WTC11 (cell line): ENCODE measurements around the gene ING1. TPM values are rescaled to one million over a fixed set of nuclear protein-coding genes. Genes with fewer than 3 reads are reported as not detected.

Experiments
- ATAC-seq: fragments of 200-7000 bp; cut with Tn5 transposase; 2 replicates; pipeline ENCODE4 v1.10.0; 2021; ENCODE audit warnings: mild to moderate bottlenecking, moderate library complexity
- CTCF ChIA-PET: fragments of 300-600 bp; sonication (Branson Sonifier 250); formaldehyde crosslinking; loops from one replicate; lab custom pipeline; 2021; ENCODE audit warnings: antibody characterized with exemption; lab: Charles Lee
- POLR2A ChIA-PET: fragments of 350-600 bp; sonication (Branson Sonifier 250); formaldehyde crosslinking; loops from one replicate; lab custom pipeline; 2021; ENCODE audit warnings: antibody characterized with exemption; lab: Charles Lee
- DNase-seq: peaks from one replicate; pipeline ENCODE4 v3.0.0; 2021; ENCODE audit warnings: low spot score
- H3K27ac Mint-ChIP-seq: 2 replicates; pipeline ENCODE4 v1.8.0; 2021; ENCODE audit warnings: mixed read lengths
- H3K27me3 Mint-ChIP-seq: 2 replicates; pipeline ENCODE4 v1.8.0; 2021; ENCODE audit warnings: low read depth, mild to moderate bottlenecking, moderate library complexity, mixed read lengths
- H3K36me3 Mint-ChIP-seq: 2 replicates; pipeline ENCODE4 v1.8.0; 2021; ENCODE audit warnings: mixed read lengths
- H3K4me1 Mint-ChIP-seq: 2 replicates; pipeline ENCODE4 v1.8.0; 2022; ENCODE audit warnings: mixed read lengths
- H3K4me3 Mint-ChIP-seq: 2 replicates; pipeline ENCODE4 v1.8.0; 2021; ENCODE audit warnings: mild to moderate bottlenecking, moderate library complexity, mixed read lengths
- H3K9me3 Mint-ChIP-seq: 2 replicates; pipeline ENCODE4 v1.8.0; 2021; ENCODE audit warnings: mixed read lengths
- AR ChIP-seq: fragments of 250-450 bp; sonication (Bioruptor Pico); IDR thresholded peaks from 2 replicates; pipeline ENCODE4 v1.9.0; 2021; ENCODE audit warnings: mild to moderate bottlenecking
- ATF6 ChIP-seq: sonication (generic); formaldehyde crosslinking; IDR thresholded peaks from 2 replicates; pipeline ENCODE4 v1.8.1; 2023; ENCODE audit warnings: mild to moderate bottlenecking, missing genetic modification reagents
- E2F5 ChIP-seq: sonication (generic); formaldehyde crosslinking; IDR thresholded peaks from 2 replicates; pipeline ENCODE4 v1.8.1; 2022; ENCODE audit warnings: mild to moderate bottlenecking, moderate library complexity, missing genetic modification reagents
- ERG ChIP-seq: fragments of 250-450 bp; sonication (Bioruptor Pico); IDR thresholded peaks from 2 replicates; pipeline ENCODE4 v1.8.0; 2021; ENCODE audit warnings: mild to moderate bottlenecking
- NFATC4 ChIP-seq: fragments of 250-450 bp; sonication (Bioruptor Pico); IDR thresholded peaks from 2 replicates; pipeline ENCODE4 v1.9.0; 2021; ENCODE audit warnings: mild to moderate bottlenecking
- NFE2L1 ChIP-seq: sonication (generic); formaldehyde crosslinking; IDR thresholded peaks from 2 replicates; pipeline ENCODE4 v1.8.1; 2023; ENCODE audit warnings: missing genetic modification reagents
- OVOL2 ChIP-seq: fragments of 250-450 bp; sonication (Bioruptor Pico); IDR thresholded peaks from 2 replicates; pipeline ENCODE4 v1.9.0; 2021; ENCODE audit warnings: mild to moderate bottlenecking, borderline replicate concordance
- RELA ChIP-seq: sonication (generic); formaldehyde crosslinking; IDR thresholded peaks from 2 replicates; pipeline ENCODE4 v1.8.1; 2022; ENCODE audit warnings: missing genetic modification reagents, mild to moderate bottlenecking, borderline replicate concordance
- RORB ChIP-seq: fragments of 250-450 bp; sonication (Bioruptor Pico); IDR thresholded peaks from 2 replicates; pipeline ENCODE4 v1.9.0; 2021; ENCODE audit warnings: mild to moderate bottlenecking
- STAT6 ChIP-seq: sonication (generic); formaldehyde crosslinking; conservative IDR thresholded peaks from 2 replicates; pipeline ENCODE4 v1.8.1; 2023; ENCODE audit warnings: mild to moderate bottlenecking, low read depth, missing genetic modification reagents, moderate library complexity
- ZBTB21 ChIP-seq: sonication (generic); formaldehyde crosslinking; IDR thresholded peaks from 2 replicates; pipeline ENCODE4 v1.8.1; 2023; ENCODE audit warnings: mild to moderate bottlenecking, missing genetic modification reagents, borderline replicate concordance
- ZNF532 ChIP-seq: fragments of 250-450 bp; sonication (Bioruptor Pico); IDR thresholded peaks from 2 replicates; pipeline ENCODE4 v1.9.0; 2021; ENCODE audit warnings: mild to moderate bottlenecking, borderline replicate concordance
- total RNA-seq: library from RNA; stranded (reverse); gene quantifications from 3 replicates; pipeline ENCODE4 v1.2.3, GENCODE V29; 2021

The ING1 gene
- total RNA-seq, 1 experiment from 2014 or later = 26.2 TPM

GRCh38 chr13:110712849-110713641 is 455 bp upstream of the ING1 start (continued):
- peak; percentile 51; the same call in 1 of the 2 replicates for TF ChIP-seq NFE2L1 (CRISPR knock-in tag)
- 0 out of 2 replicates have a peak, but pooled peaks have one; percentile 48 for TF ChIP-seq ERG
- no peak for TF ChIP-seq RELA (CRISPR knock-in tag)

- DNase-seq (peak; percentile 43), ATAC-seq (no peak)
- no peak overlapping the region for H3K27ac Mint-ChIP-seq
Observed at GRCh38 chr13:110713981-110714796, 689 bp downstream of the ING1 start.

GRCh38 chr13:110714797-110715394 is 1.4 kb downstream of the ING1 start:
- H3K4me3 Mint-ChIP-seq = peak overlapping the region; percentile 96
- ChIA-PET CTCF (interaction anchor here (1.0 kb wide), 1 partner anchor 32 kb away, joined by 3 read pairs; no protein-coding TSS in a partner anchor), POLR2A (interaction anchor here (0.6 to 1.6 kb wide), 10 partner anchors 8 to 449 kb away, joined by 3 to 16 read pairs (median 4); partner anchors contain the start of genes ANKRD10 and CARS2)
- peaks cover 12% of the 10 kb centered on the region for H3K36me3 Mint-ChIP-seq
- H3K27ac Mint-ChIP-seq = peak overlapping the region; percentile 99
- DNase-seq = peak; percentile 49
- H3K4me1 Mint-ChIP-seq = peaks cover 23% of the 10 kb centered on the region
- no peaks in the 10 kb centered on the region for H3K27me3 Mint-ChIP-seq
- no peaks in the 10 kb centered on the region for H3K9me3 Mint-ChIP-seq
- no peak for ATAC-seq
- TF ChIP-seq RORB (CRISPR knock-in tag) = peak; percentile 94
- TF ChIP-seq ZBTB21 (CRISPR knock-in tag) = peak; percentile 66; the same call in 1 of the 2 replicates
- peak; percentile 71 for TF ChIP-seq NFATC4 (CRISPR knock-in tag)
- TF ChIP-seq STAT6 = 0 out of 2 replicates have a peak, but pooled peaks have one; percentile 42
- peak; percentile 88; the same call in 1 of the 2 replicates for TF ChIP-seq AR
- no peak for TF ChIP-seq ATF6
- TF ChIP-seq OVOL2 = peak; percentile 90
- 0 out of 2 replicates have a peak, but pooled peaks have one; percentile 61 for TF ChIP-seq ZNF532

More at GRCh38 chr13:110713981-110714796, 689 bp downstream of the ING1 start:
- Mint-ChIP-seq H3K9me3 (no peaks in the 10 kb centered on the region), H3K27me3 (no peaks in the 10 kb centered on the region; the same call in 1 of the 2 replicates), H3K4me3 (peak overlapping the region; percentile 96), H3K4me1 (peaks cover 23% of the 10 kb centered on the region), H3K36me3 (peaks cover 5% of the 10 kb centered on the region; the same call in 1 of the 2 replicates)
- TF ChIP-seq OVOL2 = no peak
- 0 out of 2 replicates have a peak, but pooled peaks have one; percentile 4 for TF ChIP-seq E2F5 (CRISPR knock-in tag)
- ChIA-PET POLR2A (interaction anchor here (1.1 kb wide), 1 partner anchor 172 kb away, joined by 5 read pairs; no protein-coding TSS in a partner anchor), CTCF (interaction anchor here (1.0 kb wide), 1 partner anchor 31 kb away, joined by 3 read pairs; no protein-coding TSS in a partner anchor)
